HepG2 (cell line): ENCODE measurements around the gene TACC3. TPM values are rescaled to one million over a fixed set of nuclear protein-coding genes. Genes with fewer than 3 reads are reported as not detected.

ENCODE experiments used
- BCL3 ChIP-seq: sonication (generic); formaldehyde crosslinking; IDR thresholded peaks from 2 replicates; pipeline ENCODE4 v1.5.1; 2020; ENCODE audit warnings: mild to moderate bottlenecking, missing genetic modification reagents, moderate library complexity
- KLF9 ChIP-seq: IDR thresholded peaks from 2 replicates; pipeline ENCODE4 v1.6.1; 2016; ENCODE audit warnings: low read depth
- MAX ChIP-seq: IDR thresholded peaks from 2 replicates; pipeline ENCODE4 v1.6.1; 2012; ENCODE audit warnings: inconsistent platforms
- NR3C1 ChIP-seq: sonication (generic); formaldehyde crosslinking; IDR thresholded peaks from 2 replicates; pipeline ENCODE4 v1.4.0; 2020; ENCODE audit warnings: missing genetic modification reagents
- PHF8 ChIP-seq: sonication (generic); formaldehyde crosslinking; IDR thresholded peaks from 2 replicates; pipeline ENCODE4 v1.5.0; 2020; ENCODE audit warnings: missing genetic modification reagents
- PRDM10 ChIP-seq: sonication (generic); formaldehyde crosslinking; IDR thresholded peaks from 2 replicates; pipeline ENCODE4 v1.4.0; 2020; ENCODE audit warnings: low read depth, missing genetic modification reagents
- RARA ChIP-seq: IDR thresholded peaks from 2 replicates; pipeline ENCODE4 v1.6.1; 2016; ENCODE audit warnings: missing genetic modification reagents, missing compliant biosample characterization
- STAT6 ChIP-seq: sonication (generic); formaldehyde crosslinking; IDR thresholded peaks from 2 replicates; pipeline ENCODE4 v1.4.0; 2020; ENCODE audit warnings: missing genetic modification reagents, mild to moderate bottlenecking, borderline replicate concordance
- TBX3 ChIP-seq: fragments of 450-650 bp; IDR thresholded peaks from 2 replicates; pipeline ENCODE4 v1.6.1; 2017; ENCODE audit warnings: antibody characterized with exemption, mild to moderate bottlenecking, inconsistent platforms, borderline replicate concordance
- TERF1 ChIP-seq: sonication (generic); formaldehyde crosslinking; IDR thresholded peaks from 2 replicates; pipeline ENCODE4 v1.8.0; 2022; ENCODE audit warnings: mild to moderate bottlenecking, missing genetic modification reagents, moderate library complexity
- TGIF2 ChIP-seq: IDR thresholded peaks from 2 replicates; pipeline ENCODE4 v1.6.1; 2016; ENCODE audit warnings: control low read depth, missing compliant biosample characterization
- THAP9 ChIP-seq: sonication (generic); formaldehyde crosslinking; IDR thresholded peaks from 2 replicates; pipeline ENCODE4; 2020; ENCODE audit warnings: missing genetic modification reagents, mild to moderate bottlenecking, borderline replicate concordance
- TRIM24 ChIP-seq: sonication (generic); formaldehyde crosslinking; IDR thresholded peaks from 2 replicates; pipeline ENCODE4 v1.8.0; 2022; ENCODE audit warnings: mild to moderate bottlenecking, missing genetic modification reagents
- ZNF225 ChIP-seq: sonication (generic); formaldehyde crosslinking; IDR thresholded peaks from 2 replicates; pipeline ENCODE4 v1.4.0; 2020; ENCODE audit warnings: mild to moderate bottlenecking, missing genetic modification reagents
- ZNF274 ChIP-seq: sonication (generic); formaldehyde crosslinking; IDR thresholded peaks from 2 replicates; pipeline ENCODE4 v1.5.1; 2020; ENCODE audit warnings: mild to moderate bottlenecking, missing genetic modification reagents
- ZNF354B ChIP-seq: sonication (generic); formaldehyde crosslinking; IDR thresholded peaks from 2 replicates; pipeline ENCODE4 v1.8.0; 2022; ENCODE audit warnings: mild to moderate bottlenecking, missing genetic modification reagents
- ZNF816 ChIP-seq: sonication (generic); formaldehyde crosslinking; IDR thresholded peaks from 2 replicates; pipeline ENCODE4 v1.8.0; 2022; ENCODE audit warnings: missing genetic modification reagents, mild to moderate bottlenecking, borderline replicate concordance
- polyA plus RNA-seq, 8 experiments: library from polyadenylated mRNA; depleted of rRNA in 3 of 8; stranded (reverse) in 7 of 8; unstranded in 1 of 8; fragments of >200 nt; fragmentation: Illumina TruSeq in 4 of 8; extraction: Trizol in 4 of 8; gene quantifications; 2 replicates each; pipeline versions ENCODE4 v1.2.1 to v1.2.3, GENCODE V29; 2011 to 2016; ENCODE audit warnings: low read depth in 4 of 8, missing spikeins in 1 of 8, mixed read lengths in 1 of 8; ENCODE audit not compliant: insufficient read depth in 1 of 8
- total RNA-seq, 5 experiments: library from RNA; depleted of rRNA; stranded (reverse); fragments of >200 nt; fragmentation: Illumina TruSeq; extraction: Trizol; gene quantifications; 2 replicates each; pipeline ENCODE4 v1.2.3, GENCODE V29; 2016; ENCODE audit warnings: low read depth in 1 of 5

Gene TACC3
- total and polyA plus RNA-seq, 2 of the 13 experiments (the other 11 are each of a cell fraction or from before 2014, with no cell fraction given): 20.3 to 21.2 TPM

GRCh38 chr4:1776521-1777161, 55.3 kb downstream of the TACC3 start (continued):
- TF ChIP-seq TERF1 (CRISPR knock-in tag) (0 out of 2 replicates have a peak, but pooled peaks have one; percentile 8), ZNF816 (CRISPR knock-in tag) (no peak), TRIM24 (CRISPR knock-in tag) (no peak), RARA (peak; percentile 62), ZNF274 (CRISPR knock-in tag) (no peak), PHF8 (CRISPR knock-in tag) (0 out of 2 replicates have a peak, but pooled peaks have one; percentile 53), STAT6 (CRISPR knock-in tag) (no peak), MAX (no peak), THAP9 (CRISPR knock-in tag) (peak; percentile 57; the same call in 1 of the 2 replicates), NR3C1 (CRISPR knock-in tag) (no peak), TBX3 (no peak), PRDM10 (CRISPR knock-in tag) (no peak; the same call in 1 of the 2 replicates), ZNF354B (no peak), KLF9 (CRISPR knock-in tag) (0 out of 2 replicates have a peak, but pooled peaks have one; percentile 74), BCL3 (peak; percentile 60; the same call in 1 of the 2 replicates), TGIF2 (CRISPR knock-in tag) (no peak), ZNF225 (CRISPR knock-in tag) (no peak)
